GM18526 (cell line): ENCODE results near the gene TTC9.

ENCODE experiments used
- POLR2A ChIP-seq: IDR thresholded peaks from 3 replicates; pipeline ENCODE4 v1.6.1; 2011; ENCODE audit not compliant: insufficient read length; ENCODE audit errors: extremely low read depth

The TTC9 gene

DNA sequence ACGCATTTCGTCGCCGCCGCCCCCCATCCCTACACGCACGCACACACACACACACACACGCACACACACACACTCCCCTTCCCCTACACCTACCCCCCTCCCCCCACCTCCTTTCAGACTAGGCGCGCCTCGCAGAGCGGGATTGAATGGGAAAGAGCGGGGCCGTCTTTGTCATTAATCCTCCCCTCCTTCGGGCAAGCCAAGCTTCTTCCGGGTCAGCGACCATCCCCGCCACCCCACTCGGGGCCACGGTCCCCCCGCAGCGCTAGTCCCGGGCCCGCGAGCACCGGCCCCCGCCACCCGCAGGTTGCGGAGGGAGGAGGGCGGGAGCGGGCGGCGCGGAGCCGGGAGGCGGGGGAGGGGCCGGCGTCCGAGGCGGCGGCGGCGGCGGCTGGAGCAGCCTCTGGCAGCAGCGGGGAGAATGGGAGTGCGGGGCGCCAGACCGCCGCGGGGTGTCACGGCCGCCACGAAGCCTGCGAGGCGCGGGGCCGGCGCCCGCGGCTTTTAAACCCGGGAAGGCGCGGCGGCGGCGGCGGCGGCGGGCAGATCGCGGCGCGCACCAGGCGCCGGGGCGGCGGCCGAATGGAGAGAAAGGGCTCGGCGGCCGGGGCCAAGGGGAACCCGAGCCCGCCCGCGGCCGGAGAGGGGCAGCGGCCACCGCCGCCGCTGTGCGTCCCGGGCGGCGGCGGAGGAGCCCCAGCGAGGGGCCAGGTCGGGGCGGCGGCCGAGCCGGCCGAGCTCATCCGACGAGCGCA, at the start of gene TTC9:
Gene TTC9, plus strand, starts transcription at position 369 of the 755 bp plus-strand sequence. Its CDS starts 214 bp downstream, at position 583.
- TF ChIP-seq POLR2A = peak; percentile 13

DNA sequence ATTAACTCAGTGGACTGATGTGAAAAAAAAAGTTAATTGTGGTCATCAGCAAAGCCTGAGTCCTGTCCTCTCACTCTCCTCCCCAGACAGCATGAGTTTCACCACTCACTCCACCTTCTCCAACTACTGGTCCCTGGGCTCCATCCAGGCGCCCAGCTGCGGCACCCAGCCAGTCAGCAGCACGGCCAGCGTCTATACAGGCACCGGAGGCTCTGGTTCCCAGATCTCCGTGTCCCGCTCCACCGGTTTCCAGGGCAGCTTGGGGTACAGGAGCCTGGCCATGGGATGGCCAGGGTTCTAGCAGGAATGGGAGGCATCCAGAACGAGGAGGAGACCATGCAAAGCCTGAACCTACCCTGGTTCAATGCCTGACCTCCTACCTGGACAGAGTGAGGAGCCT, 47.3 kb upstream of the TTC9 start:
- TF ChIP-seq POLR2A = no peak

DNA sequence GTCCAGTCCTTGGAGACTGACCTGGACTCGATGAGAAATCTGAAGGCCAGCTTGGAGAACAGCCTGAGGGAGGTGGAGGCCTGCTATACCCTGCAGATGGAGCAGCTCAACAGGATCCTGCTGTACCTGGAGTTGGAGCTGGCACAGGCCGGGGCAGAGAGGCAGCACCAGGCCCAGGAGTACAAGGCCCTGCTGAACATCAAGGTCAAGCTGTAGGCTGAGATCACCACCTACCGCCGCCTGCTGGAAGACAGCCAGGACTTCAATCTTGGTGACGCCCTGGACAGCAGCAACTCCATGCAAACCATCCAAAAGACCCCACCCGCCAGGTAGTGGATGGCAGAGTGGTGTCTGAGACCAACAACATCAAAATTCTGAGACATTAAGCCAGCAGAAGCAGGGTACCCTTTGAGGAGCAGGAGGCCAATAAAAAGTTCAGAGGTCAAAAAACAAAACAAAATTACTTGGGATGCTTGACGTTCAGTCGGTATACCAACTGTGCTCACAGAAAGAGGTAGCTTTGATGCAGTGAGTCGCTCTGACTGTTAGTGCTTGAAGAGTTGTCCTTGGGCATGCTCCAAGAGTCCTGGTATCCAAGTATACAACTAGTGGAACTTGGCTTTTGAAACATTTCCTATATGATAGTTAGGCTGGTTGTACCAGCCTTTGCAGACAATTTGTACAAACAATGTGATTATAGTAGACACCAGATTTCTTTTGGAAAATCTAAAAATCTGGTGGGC, 46.1 kb upstream of the TTC9 start:
- no peak for TF ChIP-seq POLR2A

DNA sequence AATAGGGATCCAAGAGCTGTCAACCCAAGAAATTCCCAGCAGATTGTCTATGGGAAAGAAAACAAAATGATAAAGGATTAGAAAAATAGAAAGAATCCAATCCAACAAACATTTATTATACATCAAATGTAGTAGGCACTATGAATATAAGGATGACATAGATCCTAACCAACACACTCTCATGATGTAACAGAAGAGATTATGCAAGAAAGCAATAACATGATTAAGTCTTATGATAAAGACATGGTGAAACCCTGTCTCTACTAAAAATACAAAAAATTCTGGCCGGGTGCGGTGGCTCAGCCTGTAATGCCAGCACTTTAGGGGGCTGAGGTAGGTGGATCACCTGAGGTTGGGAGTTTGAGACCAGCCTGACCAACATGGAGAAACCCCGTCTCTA, 44.0 kb upstream of the TTC9 start:
- TF ChIP-seq POLR2A = no peak

DNA sequence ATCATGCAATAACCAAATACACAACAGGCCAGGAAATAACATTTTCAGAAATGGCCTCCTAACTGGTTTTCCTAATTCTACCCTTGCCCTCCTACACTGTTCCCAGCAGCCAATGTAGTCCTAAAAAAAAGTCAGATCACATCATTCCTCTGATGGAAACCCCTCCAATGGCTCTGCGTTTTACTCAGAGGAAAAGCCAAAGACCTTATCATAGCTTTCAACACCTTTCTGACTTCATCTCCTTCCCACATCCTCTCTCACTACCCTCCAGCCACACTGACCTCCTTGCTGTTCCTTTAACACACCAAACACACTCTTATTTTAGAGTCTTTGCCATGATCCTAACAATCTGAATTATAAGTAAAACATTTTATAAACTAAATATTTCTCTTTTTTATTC, 42.4 kb upstream of the TTC9 start:
- TF ChIP-seq POLR2A = no peak

DNA sequence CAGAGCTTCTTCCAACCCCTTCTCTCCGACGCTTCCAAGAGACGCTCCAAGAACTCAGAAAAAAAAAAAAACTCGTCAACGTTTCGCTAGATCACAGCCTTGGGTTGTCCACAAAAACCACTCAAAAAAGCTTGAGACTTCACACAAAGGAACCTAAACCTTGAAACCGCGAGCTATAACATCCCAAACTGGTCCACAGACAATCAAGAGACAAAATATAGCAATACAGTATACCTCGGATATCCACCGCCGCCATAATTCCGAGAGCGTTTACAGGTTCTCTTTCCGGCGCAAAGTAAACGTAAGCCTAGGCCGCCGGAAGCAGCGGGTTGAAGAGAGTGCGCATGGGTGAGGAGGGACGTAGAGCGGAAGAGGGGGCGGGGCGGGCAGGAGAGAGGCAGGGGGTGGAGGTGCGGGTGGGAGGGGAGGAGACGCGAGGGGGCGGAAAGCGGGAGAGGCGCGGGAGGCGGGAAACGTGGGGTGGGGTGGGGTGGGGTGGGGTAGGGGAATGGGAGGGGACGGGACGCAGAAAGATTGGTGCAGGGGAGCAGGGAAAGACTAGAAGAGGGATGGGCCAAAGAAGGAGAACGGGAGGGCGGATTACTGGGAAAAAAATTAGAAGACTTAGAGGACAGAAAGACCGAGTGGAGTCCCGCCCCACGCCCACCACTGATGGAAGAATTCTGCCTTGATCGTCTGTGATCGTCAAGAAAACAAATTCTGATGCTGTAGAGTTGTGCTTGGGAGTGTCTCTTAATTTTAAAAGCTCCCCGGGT, 41.1 kb upstream of the TTC9 start, which contains the start of gene MED6:
Gene MED6, minus strand, starts transcription at position 274 of the 776 bp plus-strand sequence. Its CDS starts 18 bp downstream, at position 256.
- peak; percentile 32 for TF ChIP-seq POLR2A

DNA sequence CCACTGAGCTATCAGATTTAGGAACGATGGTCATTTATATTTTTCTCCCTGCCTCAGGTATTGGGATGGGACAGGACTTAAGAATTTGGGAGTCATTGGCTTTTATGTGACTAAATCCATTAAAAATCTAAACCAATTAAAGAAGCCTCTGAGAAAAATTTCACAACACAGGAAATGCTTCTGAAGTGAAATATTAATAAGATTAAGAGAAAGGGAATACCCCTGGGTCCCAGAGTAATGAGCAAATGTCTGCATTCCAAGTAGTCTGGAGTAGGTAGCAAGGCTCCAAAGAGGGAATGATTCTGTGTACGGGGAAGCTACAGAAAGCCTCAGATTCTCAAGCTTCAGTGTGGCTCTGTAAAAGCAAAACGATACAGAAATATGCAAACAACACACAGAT, 40.6 kb upstream of the TTC9 start:
- no peak for TF ChIP-seq POLR2A

DNA sequence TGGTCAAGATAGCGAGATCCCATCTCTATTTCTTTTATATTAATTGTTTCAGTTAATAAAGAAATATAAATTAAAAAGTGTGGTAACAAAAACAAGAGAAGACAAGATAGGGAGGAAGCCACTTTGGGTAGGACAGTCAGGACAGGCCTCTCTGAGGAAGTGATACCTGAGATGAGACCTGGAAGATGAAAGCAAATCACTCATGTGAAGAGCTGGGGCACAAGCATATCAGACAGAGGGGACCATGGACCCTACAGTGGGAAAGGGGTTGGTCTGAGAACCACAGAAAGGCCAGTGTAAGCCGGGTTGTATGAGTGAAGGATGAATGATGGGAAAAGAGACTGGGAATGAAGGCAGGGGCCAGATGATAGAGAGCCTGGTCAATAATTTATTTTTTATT, 39.5 kb upstream of the TTC9 start:
- no peak for TF ChIP-seq POLR2A

DNA sequence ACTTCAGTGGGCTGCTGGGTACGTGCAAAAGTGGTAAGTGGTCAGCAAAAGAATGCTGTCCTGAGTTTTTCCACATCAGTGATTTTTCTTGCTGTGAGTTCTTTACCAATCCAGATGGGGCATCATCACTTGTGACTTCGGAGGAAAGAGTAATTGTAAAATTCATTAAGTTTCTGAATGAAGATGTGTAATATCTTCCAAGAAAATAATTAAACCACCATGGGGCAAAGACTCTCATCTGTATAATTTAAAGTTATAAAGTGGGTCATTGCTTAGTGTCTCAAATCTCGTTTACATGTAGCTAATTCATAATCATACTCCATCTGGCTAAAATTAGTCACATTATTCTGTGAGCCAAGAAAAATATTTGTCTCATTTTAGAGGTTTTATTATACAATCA, 30.5 kb upstream of the TTC9 start:
- no peak for TF ChIP-seq POLR2A

DNA sequence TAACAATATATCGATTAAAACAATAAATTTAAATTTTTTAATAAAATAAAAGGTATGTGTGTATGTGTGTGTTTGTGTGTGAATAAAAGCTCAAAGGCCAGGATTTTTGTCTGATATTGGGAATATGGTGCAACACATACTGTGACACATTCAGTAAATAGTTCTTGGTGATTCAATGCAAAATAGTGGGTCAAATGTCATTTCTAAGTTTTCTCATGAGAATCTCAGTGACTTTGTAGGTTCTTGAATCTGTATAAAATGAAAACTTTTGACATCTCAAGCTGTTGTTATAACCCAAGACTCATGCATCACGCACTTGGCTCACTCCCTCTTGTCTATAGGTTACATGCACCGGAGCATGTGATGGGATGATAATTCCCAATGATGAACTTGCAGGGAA, 25.1 kb upstream of the TTC9 start:
- no peak for TF ChIP-seq POLR2A

DNA sequence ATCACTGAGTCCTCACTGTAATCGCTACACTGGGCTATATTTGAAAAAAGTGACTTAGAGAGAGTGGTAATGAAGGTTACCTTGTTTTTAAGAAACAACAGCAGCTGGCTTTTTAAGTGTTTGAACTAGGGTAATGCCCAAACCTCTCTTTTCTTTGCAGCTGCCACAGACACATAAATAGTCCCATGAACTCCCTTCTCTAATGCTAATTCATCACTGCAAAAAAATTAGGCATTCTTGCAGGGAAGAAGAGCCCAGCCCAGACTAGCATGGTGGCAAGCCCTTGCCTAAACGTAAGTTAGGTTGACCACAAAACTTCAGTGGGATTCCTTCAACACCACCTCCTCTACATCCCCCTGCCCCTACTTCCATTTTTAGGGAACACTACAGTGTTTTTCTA, 23.4 kb upstream of the TTC9 start:
- no peak for TF ChIP-seq POLR2A

DNA sequence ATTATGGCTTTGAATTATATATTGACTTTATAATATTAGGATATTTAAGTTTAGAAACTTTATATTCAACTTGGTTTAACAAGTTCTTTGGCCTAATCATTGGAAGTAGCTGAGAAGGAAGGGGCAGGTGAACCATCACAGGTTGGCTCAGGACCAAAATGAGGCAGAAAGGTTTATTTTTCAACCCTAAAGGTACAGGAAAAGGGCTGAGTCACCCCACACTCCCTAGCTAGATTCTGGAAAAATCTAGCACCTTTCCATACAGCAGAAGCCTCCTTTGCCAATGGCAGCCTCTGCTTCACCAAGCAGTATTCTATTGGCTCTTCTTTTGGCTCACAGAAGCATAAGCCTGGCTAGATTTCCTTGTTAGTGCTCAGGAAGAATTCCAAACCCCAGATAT, 22.0 kb upstream of the TTC9 start:
- TF ChIP-seq POLR2A = no peak

DNA sequence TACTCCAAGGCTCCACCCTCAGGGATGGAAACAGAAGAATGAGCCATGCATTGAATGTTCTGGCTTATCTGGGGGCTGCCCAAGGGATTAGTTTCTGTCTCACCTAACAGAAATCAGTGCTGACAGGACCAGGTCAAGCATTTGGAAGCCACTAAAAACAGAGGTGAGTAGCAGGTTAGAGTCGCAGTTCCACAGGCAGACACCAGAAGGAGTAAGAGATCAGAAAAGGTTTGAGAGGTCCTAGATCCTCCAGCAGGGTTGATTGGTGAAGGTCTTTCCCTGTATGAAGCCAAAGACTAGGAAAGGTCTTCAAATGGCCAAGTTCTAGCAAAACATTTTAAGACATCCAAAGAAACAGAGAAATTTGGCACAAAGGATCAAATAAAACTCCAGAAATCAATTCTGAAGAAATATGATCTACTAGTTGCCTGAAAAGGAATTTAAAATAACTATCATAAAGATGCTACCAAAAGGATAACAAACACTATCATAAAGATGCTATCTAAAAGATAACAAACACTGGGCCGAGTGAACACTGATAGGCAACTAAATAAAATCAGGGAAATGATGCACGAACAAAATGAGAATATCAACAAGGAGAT, 19.5 kb upstream of the TTC9 start:
- no peak for TF ChIP-seq POLR2A

DNA sequence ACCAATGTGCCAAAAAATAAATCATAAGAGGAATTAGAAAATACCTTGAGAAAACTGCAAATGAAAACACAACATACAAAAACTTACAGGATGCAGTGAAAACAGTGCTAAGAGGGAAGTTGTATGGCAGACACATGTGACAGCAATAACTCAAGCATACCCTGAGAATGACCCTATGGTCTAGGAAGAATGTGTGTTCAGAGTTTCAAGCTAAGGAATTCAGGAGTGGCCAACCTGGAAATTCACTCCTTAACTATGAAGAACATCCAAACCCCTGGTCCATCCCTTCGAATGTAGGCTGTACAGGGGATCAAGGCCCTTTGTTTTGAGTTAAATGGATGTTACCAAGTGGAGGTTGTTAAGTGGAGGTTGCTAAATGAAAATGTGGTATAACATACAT, 16.7 kb upstream of the TTC9 start:
- TF ChIP-seq POLR2A = no peak

DNA sequence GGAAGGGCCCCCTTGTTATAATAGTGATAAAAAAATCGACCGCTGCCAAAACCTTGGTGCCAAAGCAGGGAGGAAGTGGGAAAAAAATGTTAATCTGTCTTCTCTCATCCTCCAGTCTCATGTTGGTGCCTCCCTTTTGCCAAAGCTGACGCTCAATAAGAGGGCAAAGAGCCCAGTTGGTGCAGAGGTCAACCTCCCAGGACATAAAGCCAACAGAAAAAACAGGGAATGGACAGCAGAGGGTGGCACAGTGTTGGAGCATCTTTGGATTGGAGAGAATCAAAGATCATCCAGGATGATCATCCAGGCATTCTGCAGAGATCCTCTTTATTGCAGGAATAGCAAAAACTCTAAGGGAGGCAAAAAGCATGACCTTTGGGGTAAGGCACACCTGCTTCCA, 9.8 kb upstream of the TTC9 start:
- no peak for TF ChIP-seq POLR2A

DNA sequence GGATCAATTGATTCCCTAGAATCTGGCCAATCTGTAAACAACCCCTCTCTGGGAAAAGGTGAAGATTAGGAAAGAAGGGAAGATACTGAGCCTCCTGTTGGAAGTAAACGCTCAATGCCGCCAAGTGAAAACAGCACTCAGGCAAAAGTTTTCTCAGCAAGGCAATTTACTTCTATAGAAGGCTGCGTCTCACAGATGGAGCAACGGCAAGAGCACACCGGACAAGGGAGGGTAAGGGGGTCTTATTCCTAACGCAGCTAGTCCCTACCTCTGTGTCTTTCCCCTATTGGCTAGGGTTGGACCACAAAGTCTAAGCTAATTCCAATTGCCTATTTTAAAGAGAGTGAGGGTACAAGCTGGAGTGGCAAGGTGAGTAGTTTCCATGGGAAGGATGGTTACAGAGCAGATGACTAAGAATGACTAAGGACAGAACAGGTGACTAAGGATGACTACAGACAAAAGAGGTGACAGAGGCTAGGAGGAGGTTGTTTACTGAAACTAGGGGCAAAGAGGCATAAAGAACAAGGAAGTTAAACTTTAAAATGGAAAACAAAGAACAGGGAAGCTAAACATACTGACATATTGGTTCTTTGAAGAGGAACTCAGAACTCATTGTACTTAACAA, 5.6 kb upstream of the TTC9 start:
- TF ChIP-seq POLR2A = no peak

DNA sequence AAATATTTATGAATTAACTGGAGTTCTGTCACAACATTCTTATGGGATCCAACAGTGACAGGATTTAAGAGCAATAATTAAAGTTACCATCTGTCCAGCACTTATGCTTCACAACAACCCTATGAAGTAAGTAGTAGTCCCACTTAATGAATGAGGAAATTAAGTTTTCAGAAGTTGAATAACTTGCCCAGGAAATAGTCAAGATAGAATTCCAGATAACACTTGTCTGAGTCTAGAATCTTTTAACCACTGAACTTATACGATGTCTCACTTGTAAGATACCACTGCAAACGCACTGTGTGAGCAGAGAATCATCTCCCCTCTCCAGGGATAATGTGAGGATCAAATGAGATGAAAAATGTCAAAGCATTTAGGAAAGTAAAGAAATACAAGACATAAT, 3.3 kb upstream of the TTC9 start:
- no peak for TF ChIP-seq POLR2A
